Activated CD4-positive, alpha-beta T cell treated with anti-CD3 and anti-CD28 coated beads, Interleukin-2, Interleukin-6, amounts not matched to agents 100 ng/mL and 50 ng/mL, durations not matched to agents 16 hours and 8 hours (primary cell): ENCODE results near the gene FTSJ1.

ENCODE experiments used
- DNase-seq: peaks from one replicate; pipeline ENCODE4 v3.0.0-alpha.2; 2020

The FTSJ1 gene

GRCh38 chrX:48470833-48471118 lies 5.2 kb upstream of the FTSJ1 start:
- DNase-seq = no peak

GRCh38 chrX:48471504-48471903 lies 4.5 kb upstream of the FTSJ1 start:
- no peak for DNase-seq

GRCh38 chrX:48472225-48472624 lies 3.8 kb upstream of the FTSJ1 start:
- DNase-seq = no peak

GRCh38 chrX:48472851-48473703 lies 2.9 kb upstream of the FTSJ1 start:
- DNase-seq = no peak

GRCh38 chrX:48473704-48473990 lies 2.4 kb upstream of the FTSJ1 start:
- DNase-seq = no peak

GRCh38 chrX:48474127-48474526 lies 1.9 kb upstream of the FTSJ1 start:
- no peak for DNase-seq

GRCh38 chrX:48474581-48474980 lies 1.4 kb upstream of the FTSJ1 start:
- no peak for DNase-seq

GRCh38 chrX:48475296-48475695 lies 703 bp upstream of the FTSJ1 start:
- DNase-seq = no peak

- no peak for DNase-seq
Measured at GRCh38 chrX:48476919-48477318, 920 bp downstream of the FTSJ1 start.

- no peak for DNase-seq
Measured at GRCh38 chrX:48477960-48478755, 2.2 kb downstream of the FTSJ1 start.

GRCh38 chrX:48478806-48479205 lies 2.8 kb downstream of the FTSJ1 start:
- no peak for DNase-seq

GRCh38 chrX:48480142-48480541 lies 4.1 kb downstream of the FTSJ1 start:
- DNase-seq = no peak

- no peak for DNase-seq
Measured at GRCh38 chrX:48480583-48480982, 4.6 kb downstream of the FTSJ1 start.

- no peak for DNase-seq
Measured at GRCh38 chrX:48482526-48482925, 6.5 kb downstream of the FTSJ1 start.

- no peak for DNase-seq
Measured at GRCh38 chrX:48487362-48487798, 11.4 kb downstream of the FTSJ1 start.

GRCh38 chrX:48488034-48488433 lies 12.0 kb downstream of the FTSJ1 start:
- DNase-seq = no peak

GRCh38 chrX:48489296-48489695 lies 13.3 kb downstream of the FTSJ1 start:
- DNase-seq = no peak

GRCh38 chrX:48489892-48490291 lies 13.9 kb downstream of the FTSJ1 start:
- DNase-seq = no peak

GRCh38 chrX:48490661-48491060 lies 14.7 kb downstream of the FTSJ1 start:
- no peak for DNase-seq

- no peak for DNase-seq
Measured at GRCh38 chrX:48491809-48492208, 15.8 kb downstream of the FTSJ1 start.

- DNase-seq = no peak
Measured at GRCh38 chrX:48492293-48492910, 16.4 kb downstream of the FTSJ1 start.

GRCh38 chrX:48493890-48494364 lies 17.9 kb downstream of the FTSJ1 start:
- peak; percentile 28 for DNase-seq

GRCh38 chrX:48496660-48497059 lies 20.7 kb downstream of the FTSJ1 start:
- no peak for DNase-seq

GRCh38 chrX:48497871-48498270 lies 21.9 kb downstream of the FTSJ1 start:
- DNase-seq = no peak
